CD14-positive monocyte (primary cell): Measurements from ENCODE around the gene ZNF274. TPM values are rescaled to one million over a fixed set of nuclear protein-coding genes. Genes with fewer than 3 reads are reported as not detected.

ENCODE experiments used
- DNase-seq, 3 donors: peaks; one replicate each; pipeline ENCODE4 v3.0.0-alpha.2; 2011 to 2022
- H2AFZ ChIP-seq: 2 replicates; pipeline ENCODE4 v1.6.0; 2012; ENCODE audit warnings: mild to moderate bottlenecking, low read depth, low read length, inconsistent platforms; ENCODE audit not compliant: insufficient read depth, poor library complexity, severe bottlenecking
- H3K27ac ChIP-seq, 2 donors: 1 replicate in 1 of 2; 2 replicates in 1 of 2; pipeline ENCODE4 v1.5.1; 2012 to 2013; ENCODE audit warnings: low read length in 2 of 2, control low read depth in 1 of 2, inconsistent platforms in 1 of 2, low read depth in 1 of 2, mild to moderate bottlenecking in 1 of 2
- H3K27me3 ChIP-seq, 2 donors: one replicate each; pipeline versions ENCODE4 v1.6.0 to v1.6.1; 2011 to 2013; ENCODE audit warnings: low read length in 2 of 2; ENCODE audit not compliant: control insufficient read depth in 2 of 2, insufficient read depth in 2 of 2
- H3K36me3 ChIP-seq, 2 donors: replicated peaks in 1 of 2; 1 replicate in 1 of 2; 2 replicates in 1 of 2; pipeline versions ENCODE4 v1.5.1 to v1.6.1; 2012 to 2013; ENCODE audit warnings: low read length in 2 of 2, control low read depth in 1 of 2, inconsistent platforms in 1 of 2, mild to moderate bottlenecking in 1 of 2; ENCODE audit not compliant: insufficient read depth in 2 of 2, control insufficient read depth in 1 of 2
- H3K4me1 ChIP-seq, 2 donors: 1 replicate in 1 of 2; 2 replicates in 1 of 2; pipeline versions ENCODE4 v1.5.1 to v1.6.1; 2012 to 2013; ENCODE audit warnings: low read length in 2 of 2, control low read depth in 1 of 2, inconsistent platforms in 1 of 2, mild to moderate bottlenecking in 1 of 2, moderate library complexity in 1 of 2; ENCODE audit not compliant: insufficient read depth in 2 of 2, control insufficient read depth in 1 of 2
- H3K4me2 ChIP-seq: replicated peaks from 2 replicates; pipeline ENCODE3; 2012; ENCODE audit warnings: low read length, moderate library complexity, mild to moderate bottlenecking; ENCODE audit not compliant: poor library complexity, severe bottlenecking; ENCODE audit errors: extremely low read depth
- H3K4me3 ChIP-seq, 3 experiments: fragments of 200-600 bp in 1 of 3; sonication (generic) in 1 of 3; replicated peaks in 1 of 3; 1 replicate in 2 of 3; 2 replicates in 1 of 3; pipeline ENCODE4 v1.5.1; 2011 to 2013; ENCODE audit warnings: low read length in 3 of 3, mild to moderate bottlenecking in 3 of 3, control low read depth in 2 of 3, low read depth in 2 of 3, inconsistent platforms in 1 of 3, moderate library complexity in 1 of 3
- H3K79me2 ChIP-seq: 2 replicates; pipeline ENCODE4 v1.6.0; 2012; ENCODE audit warnings: mild to moderate bottlenecking, control low read depth, inconsistent platforms, low read length, moderate library complexity; ENCODE audit not compliant: insufficient read depth
- H3K9ac ChIP-seq: 2 replicates; pipeline ENCODE4 v1.6.0; 2017; ENCODE audit warnings: low read length, mild to moderate bottlenecking; ENCODE audit not compliant: insufficient read depth, poor library complexity, severe bottlenecking
- H3K9me3 ChIP-seq, 2 donors: replicated peaks in 1 of 2; 1 replicate in 1 of 2; 2 replicates in 1 of 2; pipeline versions ENCODE4 v1.5.1 to v1.6.1; 2012 to 2013; ENCODE audit warnings: low read length in 2 of 2, control low read depth in 1 of 2; ENCODE audit not compliant: control insufficient read depth in 1 of 2, insufficient read depth in 1 of 2
- H4K20me1 ChIP-seq: 2 replicates; pipeline ENCODE4 v1.6.0; 2012; ENCODE audit warnings: mild to moderate bottlenecking, low read length, control low read depth, moderate library complexity; ENCODE audit not compliant: insufficient read depth
- H3K27ac Mint-ChIP-seq, 7 donors: one replicate each; pipeline ENCODE4 v1.8.0; 2020; ENCODE audit warnings: mild to moderate bottlenecking in 7 of 7, mixed read lengths in 7 of 7, moderate library complexity in 6 of 7, inconsistent platforms in 2 of 7
- H3K27me3 Mint-ChIP-seq, 3 donors: one replicate each; pipeline ENCODE4 v1.8.0; 2021 to 2022; ENCODE audit warnings: low read depth in 3 of 3, mild to moderate bottlenecking in 3 of 3, mixed read lengths in 3 of 3, moderate library complexity in 3 of 3, inconsistent platforms in 1 of 3
- H3K36me3 Mint-ChIP-seq, 2 donors: one replicate each; pipeline ENCODE4 v1.8.0; 2020; ENCODE audit warnings: mixed read lengths in 2 of 2, inconsistent platforms in 1 of 2, mild to moderate bottlenecking in 1 of 2
- H3K4me1 Mint-ChIP-seq: one replicate; pipeline ENCODE4 v1.8.0; 2020; ENCODE audit warnings: mild to moderate bottlenecking, mixed read lengths
- H3K4me3 Mint-ChIP-seq, 2 donors: one replicate each; pipeline ENCODE4 v1.8.0; 2020; ENCODE audit warnings: mild to moderate bottlenecking in 2 of 2, mixed read lengths in 2 of 2, moderate library complexity in 1 of 2
- H3K9me3 Mint-ChIP-seq, 7 donors: one replicate each; pipeline ENCODE4 v1.8.0; 2020 to 2022; ENCODE audit warnings: mixed read lengths in 7 of 7, mild to moderate bottlenecking in 6 of 7, moderate library complexity in 6 of 7, inconsistent platforms in 2 of 7
- WGBS: methylation state at CpG from one replicate; pipeline ENCODE4 v1.1.5; 2013; ENCODE audit warnings: missing lambda C conversion rate; ENCODE audit not compliant: insufficient coverage; 5-methylcytosine and 5-hydroxymethylcytosine counted together
- intact Hi-C, 2 donors: fragments of 100-400 bp; cut with micrococcal nuclease; formaldehyde crosslinking; loops; one replicate each; pipeline versions ENCODE4 v1.15.0 to v1.15.1; 2023
- polyA plus RNA-seq, 3 donors: library from polyadenylated mRNA; depleted of rRNA in 1 of 3; unstranded in 2 of 3; stranded (reverse) in 1 of 3; fragments of 300-500 nt in 2 of 3; fragments of >200 nt in 1 of 3; fragmentation: Illumina TruSeq in 2 of 3; gene quantifications; 1 replicate in 2 of 3; 2 replicates in 1 of 3; pipeline ENCODE4 v1.2.3, GENCODE V29; 2012 to 2021
- TF ChIP-seq, protein P1 (sequence below): fragments of 200-600 bp; IDR thresholded peaks from one replicate; pipeline ENCODE4 v1.8.0; 2022; ENCODE audit warnings: antibody characterized with exemption, mild to moderate bottlenecking

ZNF274 gene
- polyA plus RNA-seq, 3 donors: 5.8 to 10.1 (median 9.0) TPM

DNA sequence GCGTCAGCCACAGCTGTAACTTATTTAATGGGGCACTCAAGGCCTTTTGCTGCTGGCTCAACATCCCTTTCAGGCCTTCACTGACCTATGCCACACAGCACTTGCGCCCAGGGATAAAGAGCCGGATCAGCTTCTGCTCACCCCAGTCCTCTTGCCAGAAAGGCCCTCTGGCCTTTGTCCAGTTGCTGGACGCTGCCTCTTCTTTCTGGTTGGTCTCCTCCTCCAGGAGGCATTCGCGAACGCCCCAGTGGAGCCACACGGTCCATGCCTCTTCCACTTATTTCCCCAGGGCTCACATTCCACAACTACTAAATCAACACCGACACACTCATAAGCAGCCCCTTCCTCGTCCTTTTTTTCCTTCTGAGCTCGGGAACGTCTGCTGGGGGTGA is 28.6 kb upstream of the ZNF274 start:
- intact Hi-C loops: loop anchor here (5.0 to 10.0 kb wide), 4 partner anchors 239 to 1049 kb away; partner anchors contain the start of genes TRAPPC2B (in 1 of the 2), ZNF417 (in 1 of the 2) and ZNF547 (in 1 of the 2)
- H3K36me3 ChIP-seq: no peaks in the 10 kb centered on the region
- no peaks in the 10 kb centered on the region for H3K79me2 ChIP-seq
- peaks cover 51 to 64% of the 10 kb centered on the region in 2 donors for H3K9me3 ChIP-seq
- peaks cover 2 to 11% (median 10%) of the 10 kb centered on the region in 3 donors for H3K27me3 Mint-ChIP-seq
- H3K27me3 ChIP-seq: no peaks in the 10 kb centered on the region
- peak overlapping the region; percentile 74 to 86 for H3K4me3 Mint-ChIP-seq
- TF ChIP-seq, protein P1, sequence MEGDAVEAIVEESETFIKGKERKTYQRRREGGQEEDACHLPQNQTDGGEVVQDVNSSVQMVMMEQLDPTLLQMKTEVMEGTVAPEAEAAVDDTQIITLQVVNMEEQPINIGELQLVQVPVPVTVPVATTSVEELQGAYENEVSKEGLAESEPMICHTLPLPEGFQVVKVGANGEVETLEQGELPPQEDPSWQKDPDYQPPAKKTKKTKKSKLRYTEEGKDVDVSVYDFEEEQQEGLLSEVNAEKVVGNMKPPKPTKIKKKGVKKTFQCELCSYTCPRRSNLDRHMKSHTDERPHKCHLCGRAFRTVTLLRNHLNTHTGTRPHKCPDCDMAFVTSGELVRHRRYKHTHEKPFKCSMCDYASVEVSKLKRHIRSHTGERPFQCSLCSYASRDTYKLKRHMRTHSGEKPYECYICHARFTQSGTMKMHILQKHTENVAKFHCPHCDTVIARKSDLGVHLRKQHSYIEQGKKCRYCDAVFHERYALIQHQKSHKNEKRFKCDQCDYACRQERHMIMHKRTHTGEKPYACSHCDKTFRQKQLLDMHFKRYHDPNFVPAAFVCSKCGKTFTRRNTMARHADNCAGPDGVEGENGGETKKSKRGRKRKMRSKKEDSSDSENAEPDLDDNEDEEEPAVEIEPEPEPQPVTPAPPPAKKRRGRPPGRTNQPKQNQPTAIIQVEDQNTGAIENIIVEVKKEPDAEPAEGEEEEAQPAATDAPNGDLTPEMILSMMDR: no peak
- 21% methylated on average over 9 of the region's 12 CpGs for WGBS
- H3K27ac Mint-ChIP-seq: peak overlapping the region in 1 of 7 donors; percentile 21
- H3K4me1 Mint-ChIP-seq: peaks cover 12% of the 10 kb centered on the region
- H3K4me1 ChIP-seq: peaks cover 24 to 25% of the 10 kb centered on the region in 2 donors
- peak overlapping the region; percentile 28 to 53 for H3K27ac ChIP-seq
- H3K36me3 Mint-ChIP-seq: peaks cover 2 to 3% of the 10 kb centered on the region in 2 donors
- no peaks in the 10 kb centered on the region for H4K20me1 ChIP-seq
- H3K4me3 ChIP-seq: peak overlapping the region; percentile 67 to 94 (median 78)
- H3K9me3 Mint-ChIP-seq: peaks cover 33 to 84% (median 74%) of the 10 kb centered on the region in 7 donors
- peak overlapping the region; percentile 90 for H3K4me2 ChIP-seq
- peak overlapping the region; percentile 78 for H3K9ac ChIP-seq
- peak overlapping the region; percentile 98 for H2AFZ ChIP-seq
- DNase-seq: peak in 1 of 3 donors; percentile 2

DNA sequence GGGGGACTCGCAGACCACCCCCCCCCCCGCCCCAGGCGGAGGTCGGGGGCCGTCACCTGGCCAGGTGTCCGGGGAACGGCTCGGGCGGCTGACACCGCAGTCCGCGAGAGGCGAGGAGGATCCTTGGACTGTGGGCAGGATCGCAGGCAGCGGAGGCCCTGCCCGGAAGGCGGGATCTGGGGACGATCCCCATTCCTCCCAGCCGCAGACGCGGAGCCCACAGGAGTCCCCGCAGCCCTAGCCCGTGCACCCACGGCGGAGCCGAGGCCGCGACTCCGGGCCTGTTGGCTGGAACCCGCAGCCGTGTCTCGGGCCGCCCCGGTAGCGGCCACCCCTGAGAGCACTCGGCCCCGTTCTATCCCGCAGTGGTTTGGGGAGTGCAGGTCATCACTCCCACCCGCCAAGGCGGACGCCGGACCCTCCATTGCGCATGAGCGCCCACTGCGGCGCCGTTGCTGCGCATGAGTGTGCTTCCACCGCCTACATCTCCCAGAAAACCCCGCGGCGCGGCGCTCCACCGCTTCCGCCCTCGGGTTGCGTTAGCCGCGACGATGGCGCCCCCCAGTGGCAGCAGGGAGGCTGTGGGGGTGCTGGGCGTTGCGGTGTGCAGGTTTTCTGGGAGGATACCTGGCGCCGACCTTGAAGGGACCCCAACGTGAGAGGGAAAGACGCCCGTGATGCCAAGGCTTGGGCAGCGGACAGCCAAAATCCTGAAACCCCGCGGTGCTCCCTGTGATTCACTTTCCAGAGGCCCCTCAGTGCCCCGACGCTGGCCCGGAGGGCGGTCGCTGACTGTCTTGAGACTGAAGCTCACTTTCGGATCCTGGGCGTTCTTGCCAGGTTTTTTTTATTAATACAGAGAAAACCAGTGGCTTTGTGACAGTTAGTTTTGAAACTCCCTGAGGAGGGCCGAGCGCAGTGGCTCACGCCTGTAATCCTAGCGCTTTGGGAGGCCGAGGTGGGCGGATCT is 27.9 kb upstream of the ZNF274 start:
- peaks cover 50 to 69% of the 10 kb centered on the region in 2 donors for H3K9me3 ChIP-seq
- no peaks in the 10 kb centered on the region for H3K36me3 ChIP-seq
- Mint-ChIP-seq H3K9me3 (peaks cover 26 to 84% (median 74%) of the 10 kb centered on the region in 7 donors), H3K36me3 (peaks cover 1 to 2% of the 10 kb centered on the region in 2 donors), H3K27ac (no peak overlapping the region), H3K4me3 (peak overlapping the region; percentile 74 to 86), H3K4me1 (peaks cover 9% of the 10 kb centered on the region), H3K27me3 (peaks cover 2 to 11% (median 10%) of the 10 kb centered on the region in 3 donors)
- no peaks in the 10 kb centered on the region for H3K79me2 ChIP-seq
- TF ChIP-seq, protein P1: peak; percentile 91
- peak overlapping the region; percentile 28 to 53 for H3K27ac ChIP-seq
- peaks cover 22% of the 10 kb centered on the region in 2 donors for H3K4me1 ChIP-seq
- intact Hi-C loops: loop anchor here (5.0 to 10.0 kb wide), 5 partner anchors 240 to 1050 kb away; partner anchors contain the start of genes TRAPPC2B (in 1 of the 2), ZNF417 (in 1 of the 2) and ZNF547 (in 1 of the 2)
- peak overlapping the region; percentile 67 to 94 (median 78) for H3K4me3 ChIP-seq
- 3% methylated on average over 65 of the region's 85 CpGs for WGBS
- H2AFZ ChIP-seq: peak overlapping the region; percentile 98
- H3K27me3 ChIP-seq: no peaks in the 10 kb centered on the region
- DNase-seq: peak; percentile 81 to 88 (median 87)
- no peaks in the 10 kb centered on the region for H4K20me1 ChIP-seq
- H3K4me2 ChIP-seq: peak overlapping the region; percentile 90
- H3K9ac ChIP-seq: peak overlapping the region; percentile 78
